ENCODE measurements around the gene PCK2. TPM values are rescaled to one million over a fixed set of nuclear protein-coding genes. Genes with fewer than 3 reads are reported as not detected.
A peak's percentile ranks its signal among the peaks of the same experiment; 100 is the strongest.

PCK2 gene
- total and polyA plus RNA-seq, 4 donors: 8.9 to 91.7 (median 38.2) TPM

DNA sequence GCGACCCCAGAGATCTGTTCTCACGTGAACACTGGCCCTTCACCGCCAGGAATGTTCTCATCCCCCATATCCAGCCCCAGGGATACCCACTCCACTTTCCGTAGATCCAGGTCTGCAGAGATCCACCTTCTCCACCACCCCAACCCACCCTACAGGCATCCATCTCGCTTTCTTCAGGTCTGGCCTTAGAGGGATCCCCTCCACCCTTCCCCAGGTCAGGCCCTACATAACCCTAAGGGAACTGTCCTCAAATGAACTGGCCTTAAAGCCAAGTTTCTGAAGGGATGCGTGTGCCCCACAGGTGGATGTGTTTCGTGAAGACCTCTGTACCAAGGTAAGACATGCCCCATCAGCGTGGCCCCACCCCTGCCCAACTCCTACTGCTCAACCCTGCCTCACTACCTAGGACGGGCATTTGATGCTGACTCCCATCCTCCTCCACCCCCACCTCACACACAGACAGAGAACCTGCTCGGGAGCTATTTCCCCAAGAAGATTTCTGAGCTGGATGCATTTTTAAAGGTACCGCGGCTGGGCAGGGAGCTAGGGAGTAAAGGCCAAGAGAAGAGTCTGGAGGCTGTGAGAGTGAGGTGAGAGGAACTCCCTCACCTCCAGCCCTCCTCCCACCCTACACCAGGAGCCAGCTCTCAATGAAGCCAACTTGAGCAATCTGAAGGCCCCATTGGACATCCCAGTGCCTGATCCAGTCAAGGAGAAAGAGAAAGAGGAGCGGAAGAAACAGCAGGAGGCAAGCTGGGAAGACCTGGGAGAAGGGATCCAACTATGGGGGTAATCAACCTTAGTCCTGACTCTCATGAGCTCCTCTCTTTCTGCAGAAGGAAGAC, 42.8 kb downstream of the PCK2 start:
- TF ChIP-seq, protein P1, sequence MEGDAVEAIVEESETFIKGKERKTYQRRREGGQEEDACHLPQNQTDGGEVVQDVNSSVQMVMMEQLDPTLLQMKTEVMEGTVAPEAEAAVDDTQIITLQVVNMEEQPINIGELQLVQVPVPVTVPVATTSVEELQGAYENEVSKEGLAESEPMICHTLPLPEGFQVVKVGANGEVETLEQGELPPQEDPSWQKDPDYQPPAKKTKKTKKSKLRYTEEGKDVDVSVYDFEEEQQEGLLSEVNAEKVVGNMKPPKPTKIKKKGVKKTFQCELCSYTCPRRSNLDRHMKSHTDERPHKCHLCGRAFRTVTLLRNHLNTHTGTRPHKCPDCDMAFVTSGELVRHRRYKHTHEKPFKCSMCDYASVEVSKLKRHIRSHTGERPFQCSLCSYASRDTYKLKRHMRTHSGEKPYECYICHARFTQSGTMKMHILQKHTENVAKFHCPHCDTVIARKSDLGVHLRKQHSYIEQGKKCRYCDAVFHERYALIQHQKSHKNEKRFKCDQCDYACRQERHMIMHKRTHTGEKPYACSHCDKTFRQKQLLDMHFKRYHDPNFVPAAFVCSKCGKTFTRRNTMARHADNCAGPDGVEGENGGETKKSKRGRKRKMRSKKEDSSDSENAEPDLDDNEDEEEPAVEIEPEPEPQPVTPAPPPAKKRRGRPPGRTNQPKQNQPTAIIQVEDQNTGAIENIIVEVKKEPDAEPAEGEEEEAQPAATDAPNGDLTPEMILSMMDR (IDR thresholded peaks at IDR 0.05; ENCODE audit: control extremely low read depth, extremely low read depth): no peak
- DNase-seq (no peak), ATAC-seq (ENCODE audit: insufficient read depth, low FRiP score) (no peak)
- peak overlapping the region; percentile 80 to 93 for H3K27ac ChIP-seq (ENCODE audit: low read depth in 1 of 2, low read length in 1 of 2)
- H3K9me3 ChIP-seq (ENCODE audit: control insufficient read depth in 4 of 4, insufficient read depth in 3 of 4, low read length in 3 of 4): no peaks in the 10 kb centered on the region
- WGBS, 2 donors: 30 to 43% methylated on average over 13 of the region's 13 CpGs
- peaks cover 0 to 24% (median 7%) of the 10 kb centered on the region in 5 donors for H3K4me1 ChIP-seq (ENCODE audit: control insufficient read depth in 5 of 5, insufficient read depth in 5 of 5, low read length in 5 of 5)
- H3K9ac ChIP-seq (ENCODE audit: insufficient read depth in 1 of 2, low read length in 2 of 2): peak overlapping the region; percentile 37 to 81
- peaks cover 0 to 20% (median 12%) of the 10 kb centered on the region in 4 donors for H3K36me3 ChIP-seq (ENCODE audit: control insufficient read depth in 4 of 4, insufficient read depth in 4 of 4, low read length in 4 of 4)
- peak overlapping the region; percentile 69 for H3K4me3 ChIP-seq
- H3K27me3 ChIP-seq (ENCODE audit: control insufficient read depth in 3 of 3, insufficient read depth in 3 of 3, low read length in 2 of 3): no peaks in the 10 kb centered on the region

DNA sequence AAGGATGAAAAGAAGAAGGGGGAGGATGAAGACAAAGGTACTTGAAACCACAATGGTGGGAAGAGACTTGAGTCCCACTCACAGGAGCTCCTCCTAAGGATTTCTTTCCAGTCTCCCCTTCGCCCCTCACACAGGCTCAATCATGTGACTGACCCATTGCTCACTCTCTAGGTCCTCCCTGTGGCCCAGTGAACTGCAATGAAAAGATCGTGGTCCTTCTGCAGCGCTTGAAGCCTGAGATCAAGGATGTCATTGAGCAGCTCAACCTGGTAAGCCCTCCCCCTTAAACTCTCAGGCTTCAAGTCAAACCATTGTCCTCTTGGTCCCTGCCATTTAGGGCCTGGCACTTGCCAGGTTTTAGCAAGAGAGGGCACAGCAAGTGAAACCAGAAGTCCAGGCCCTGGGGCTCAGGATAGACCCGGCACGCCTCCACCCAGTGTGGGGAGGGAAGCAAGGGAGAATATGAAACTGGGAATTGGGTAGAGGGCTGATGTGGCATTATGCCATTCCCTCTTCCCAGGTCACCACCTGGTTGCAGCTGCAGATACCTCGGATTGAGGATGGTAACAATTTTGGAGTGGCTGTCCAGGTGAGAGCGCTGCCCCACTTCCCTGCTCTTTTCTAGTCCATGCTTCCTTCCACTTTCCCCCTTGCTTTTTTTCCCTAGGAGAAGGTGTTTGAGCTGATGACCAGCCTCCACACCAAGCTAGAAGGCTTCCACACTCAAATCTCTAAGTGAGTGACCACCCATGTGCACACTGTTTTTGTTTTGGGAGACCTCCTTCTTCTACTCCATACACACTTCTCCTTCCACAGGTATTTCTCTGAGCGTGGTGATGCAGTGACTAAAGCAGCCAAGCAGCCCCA, 43.7 kb downstream of the PCK2 start:
- DNase-seq (no peak), ATAC-seq (ENCODE audit: insufficient read depth, low FRiP score) (no peak)
- TF ChIP-seq, protein P1 (IDR thresholded peaks at IDR 0.05; ENCODE audit: control extremely low read depth, extremely low read depth): no peak
- Histone ChIP-seq H3K36me3 (ENCODE audit: control insufficient read depth in 4 of 4, insufficient read depth in 4 of 4, low read length in 4 of 4) (peaks cover 0 to 20% (median 12%) of the 10 kb centered on the region in 4 donors), H3K27ac (ENCODE audit: low read depth in 1 of 2, low read length in 1 of 2) (peak overlapping the region in 1 of 2 donors; percentile 23), H3K4me3 (no peak overlapping the region), H3K4me1 (ENCODE audit: control insufficient read depth in 5 of 5, insufficient read depth in 5 of 5, low read length in 5 of 5) (peaks cover 0 to 29% (median 7%) of the 10 kb centered on the region in 5 donors), H3K9me3 (ENCODE audit: control insufficient read depth in 4 of 4, insufficient read depth in 3 of 4, low read length in 3 of 4) (no peaks in the 10 kb centered on the region), H3K9ac (ENCODE audit: insufficient read depth in 1 of 2, low read length in 2 of 2) (peak overlapping the region in 1 of 2 donors; percentile 23), H3K27me3 (ENCODE audit: control insufficient read depth in 3 of 3, insufficient read depth in 3 of 3, low read length in 2 of 3) (no peaks in the 10 kb centered on the region)
- 87 to 94% methylated on average over 8 of the region's 8 CpGs for WGBS, 2 donors

DNA sequence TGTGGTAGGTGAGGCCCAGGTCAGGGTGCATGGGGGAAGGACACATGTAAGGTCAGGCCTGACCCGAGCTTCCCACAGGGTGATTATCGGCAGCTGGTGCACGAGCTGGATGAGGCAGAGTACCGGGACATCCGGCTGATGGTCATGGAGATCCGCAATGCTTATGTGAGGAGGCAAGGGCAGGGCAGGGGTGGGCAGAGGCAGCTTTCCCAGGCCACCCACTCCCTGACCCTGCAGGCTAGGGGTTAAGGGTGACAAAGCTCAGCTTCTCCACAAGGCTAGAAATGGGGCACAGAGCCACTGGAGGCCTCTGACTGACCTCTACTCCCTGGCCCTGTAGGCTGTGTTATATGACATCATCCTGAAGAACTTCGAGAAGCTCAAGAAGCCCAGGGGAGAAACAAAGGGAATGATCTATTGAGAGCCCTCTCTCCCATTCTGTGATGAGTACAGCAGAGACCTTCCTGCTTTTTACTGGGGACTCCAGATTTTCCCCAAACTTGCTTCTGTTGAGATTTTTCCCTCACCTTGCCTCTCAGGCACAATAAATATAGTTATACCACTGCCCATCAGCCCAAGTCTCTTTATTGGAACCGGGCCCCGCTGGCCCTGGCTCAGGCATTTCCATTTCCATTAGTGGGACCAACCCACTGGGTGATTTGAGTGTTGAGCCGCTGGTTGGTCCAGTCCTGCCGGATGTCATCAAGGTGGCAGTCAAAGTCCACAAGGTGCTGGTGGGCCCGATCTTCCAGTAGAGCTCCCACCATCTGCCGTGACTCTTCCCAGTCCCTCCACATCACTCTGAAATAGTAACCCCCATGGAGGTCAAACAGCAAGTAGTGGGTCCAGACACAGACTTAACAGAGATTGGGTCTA, 44.5 kb downstream of the PCK2 start:
- ATAC-seq (ENCODE audit: insufficient read depth, low FRiP score) (no peak), DNase-seq (no peak)
- TF ChIP-seq, protein P1 (IDR thresholded peaks at IDR 0.05; ENCODE audit: control extremely low read depth, extremely low read depth): no peak
- no peak overlapping the region for H3K27ac ChIP-seq (ENCODE audit: low read depth in 1 of 2, low read length in 1 of 2)
- peaks cover 0 to 29% (median 7%) of the 10 kb centered on the region in 5 donors for H3K4me1 ChIP-seq (ENCODE audit: control insufficient read depth in 5 of 5, insufficient read depth in 5 of 5, low read length in 5 of 5)
- H3K9ac ChIP-seq (ENCODE audit: insufficient read depth in 1 of 2, low read length in 2 of 2): no peak overlapping the region
- H3K27me3 ChIP-seq (ENCODE audit: control insufficient read depth in 3 of 3, insufficient read depth in 3 of 3, low read length in 2 of 3): no peaks in the 10 kb centered on the region
- no peak overlapping the region for H3K4me3 ChIP-seq
- WGBS, 2 donors: 87 to 94% methylated on average over 13 of the region's 13 CpGs
- no peaks in the 10 kb centered on the region for H3K9me3 ChIP-seq (ENCODE audit: control insufficient read depth in 4 of 4, insufficient read depth in 3 of 4, low read length in 3 of 4)
- peaks cover 0 to 26% (median 16%) of the 10 kb centered on the region in 4 donors for H3K36me3 ChIP-seq (ENCODE audit: control insufficient read depth in 4 of 4, insufficient read depth in 4 of 4, low read length in 4 of 4)

Measured in lung (tissue), 12 donors.